GM12873 (cell line): ENCODE data around the gene CHI3L2.

Experiments used
- TF ChIP-seq, protein P1 (sequence below): IDR thresholded peaks from 2 replicates; pipeline ENCODE4 v1.5.1; 2012; ENCODE audit warnings: low read depth, mild to moderate bottlenecking, moderate library complexity, low read length, control low read depth; ENCODE audit not compliant: insufficient read depth; ENCODE audit errors: missing control alignments

CHI3L2 gene

DNA sequence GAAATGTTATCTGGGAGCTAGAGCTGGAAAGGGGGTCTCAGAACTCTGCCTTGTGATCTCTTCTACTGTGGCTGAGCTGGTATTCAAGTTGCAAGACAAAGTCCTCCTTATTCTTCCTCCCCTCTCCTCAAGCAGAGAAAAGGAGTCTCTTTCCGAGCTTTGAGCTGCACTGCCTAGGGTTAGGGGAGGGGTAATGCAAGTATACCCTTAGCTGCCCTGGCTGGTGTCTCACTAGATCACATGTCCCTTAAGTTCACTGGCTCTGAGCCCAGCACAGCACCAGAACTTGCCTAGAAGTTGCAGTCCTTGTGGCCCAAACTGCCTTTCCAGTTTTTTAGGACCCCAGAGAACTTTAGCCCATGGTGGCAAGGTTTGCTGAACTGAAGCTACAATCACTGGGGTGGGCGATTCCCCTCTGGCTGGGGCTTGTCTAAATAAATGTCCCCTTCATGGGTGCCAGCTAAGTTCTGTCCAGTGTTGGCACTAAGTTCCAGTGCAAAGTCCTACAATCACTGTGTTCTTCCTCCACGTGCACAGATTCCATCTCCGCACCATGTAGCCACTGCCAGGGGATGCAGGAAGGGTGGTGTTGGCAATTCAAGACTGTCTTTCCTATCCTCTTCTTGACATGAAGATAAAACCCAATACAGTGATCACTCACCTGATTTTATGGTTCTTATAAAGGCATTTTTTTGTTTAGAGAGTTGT, 40.4 kb downstream of the CHI3L2 start:
- TF ChIP-seq, protein P1, sequence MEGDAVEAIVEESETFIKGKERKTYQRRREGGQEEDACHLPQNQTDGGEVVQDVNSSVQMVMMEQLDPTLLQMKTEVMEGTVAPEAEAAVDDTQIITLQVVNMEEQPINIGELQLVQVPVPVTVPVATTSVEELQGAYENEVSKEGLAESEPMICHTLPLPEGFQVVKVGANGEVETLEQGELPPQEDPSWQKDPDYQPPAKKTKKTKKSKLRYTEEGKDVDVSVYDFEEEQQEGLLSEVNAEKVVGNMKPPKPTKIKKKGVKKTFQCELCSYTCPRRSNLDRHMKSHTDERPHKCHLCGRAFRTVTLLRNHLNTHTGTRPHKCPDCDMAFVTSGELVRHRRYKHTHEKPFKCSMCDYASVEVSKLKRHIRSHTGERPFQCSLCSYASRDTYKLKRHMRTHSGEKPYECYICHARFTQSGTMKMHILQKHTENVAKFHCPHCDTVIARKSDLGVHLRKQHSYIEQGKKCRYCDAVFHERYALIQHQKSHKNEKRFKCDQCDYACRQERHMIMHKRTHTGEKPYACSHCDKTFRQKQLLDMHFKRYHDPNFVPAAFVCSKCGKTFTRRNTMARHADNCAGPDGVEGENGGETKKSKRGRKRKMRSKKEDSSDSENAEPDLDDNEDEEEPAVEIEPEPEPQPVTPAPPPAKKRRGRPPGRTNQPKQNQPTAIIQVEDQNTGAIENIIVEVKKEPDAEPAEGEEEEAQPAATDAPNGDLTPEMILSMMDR: no peak

DNA sequence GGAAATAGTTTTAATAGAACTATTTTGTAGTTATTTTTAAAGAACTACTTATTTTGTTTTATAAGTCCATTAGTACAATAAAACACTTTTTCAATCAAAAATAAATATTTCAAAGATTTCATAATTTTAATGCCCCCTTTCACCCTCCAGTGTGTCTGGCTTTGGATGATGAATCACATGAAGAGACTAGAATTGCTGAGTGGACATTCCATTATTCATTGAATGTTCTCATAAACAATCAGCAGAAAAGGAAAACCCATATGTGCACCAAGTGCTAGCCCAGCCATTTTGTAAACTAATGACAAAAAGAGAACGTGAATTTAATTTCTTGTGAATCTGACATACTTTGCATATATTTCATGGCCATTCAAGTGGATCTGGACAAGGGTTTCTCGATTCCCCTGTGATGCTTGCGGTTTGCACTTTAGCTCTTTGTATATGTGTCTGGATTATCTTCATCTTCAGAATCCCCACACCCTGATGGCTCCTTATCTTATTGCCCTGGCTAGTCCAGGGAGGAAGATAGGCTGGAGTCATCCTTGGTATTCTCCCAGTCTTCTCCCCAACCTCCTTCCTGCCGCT, 42.4 kb downstream of the CHI3L2 start:
- TF ChIP-seq, protein P1: no peak

DNA sequence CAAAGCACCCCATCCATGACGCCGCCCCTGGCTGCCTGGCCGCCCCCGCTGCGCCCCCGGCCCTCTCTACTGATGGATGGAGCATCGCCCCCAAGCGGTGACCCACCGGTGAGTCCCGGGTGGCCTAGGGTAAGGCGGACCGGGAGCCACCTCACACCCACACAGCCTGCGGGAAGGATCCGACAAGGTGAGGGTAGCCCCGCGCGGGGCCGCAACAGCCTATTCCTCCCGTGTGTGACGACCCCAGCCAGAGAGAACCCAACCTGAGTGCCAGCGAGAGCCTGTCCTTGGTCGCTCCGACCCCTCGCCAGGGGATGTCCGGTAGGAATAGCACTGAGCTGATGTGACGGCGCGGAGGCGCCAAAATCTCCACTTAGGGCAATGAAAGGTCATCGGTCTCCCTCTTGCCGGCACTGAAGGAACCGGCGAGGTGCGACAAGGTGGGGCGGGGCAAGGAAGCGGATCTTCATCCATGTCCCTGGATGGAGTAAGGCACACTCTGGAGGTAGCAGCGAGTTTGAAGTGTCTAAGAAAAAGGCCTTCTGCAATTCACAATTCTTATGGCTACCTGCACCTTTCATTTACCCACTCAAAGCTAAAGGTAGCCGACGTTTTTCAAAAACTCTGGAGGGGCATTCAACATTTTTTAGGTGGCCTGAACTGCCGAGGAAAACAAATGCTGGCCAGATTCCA, 43.4 kb downstream of the CHI3L2 start:
- TF ChIP-seq, protein P1: peak; percentile 6

DNA sequence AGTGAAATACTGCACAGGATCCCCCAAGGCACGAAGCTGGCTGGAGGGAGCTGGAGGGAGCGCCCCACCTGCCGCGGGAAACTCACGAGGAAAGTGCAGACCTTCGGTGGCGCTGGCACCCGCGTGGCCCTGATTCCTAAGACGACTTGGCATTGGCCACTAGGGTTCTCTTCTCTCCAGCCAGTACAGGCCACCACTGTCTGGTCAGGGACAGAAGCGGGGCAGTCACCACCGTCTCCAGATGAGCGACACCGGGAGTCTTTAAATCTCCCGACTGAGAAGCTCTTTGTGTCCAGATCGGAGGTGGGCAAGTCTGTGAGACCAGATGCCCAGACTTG, 43.9 kb downstream of the CHI3L2 start:
- TF ChIP-seq, protein P1: no peak

DNA sequence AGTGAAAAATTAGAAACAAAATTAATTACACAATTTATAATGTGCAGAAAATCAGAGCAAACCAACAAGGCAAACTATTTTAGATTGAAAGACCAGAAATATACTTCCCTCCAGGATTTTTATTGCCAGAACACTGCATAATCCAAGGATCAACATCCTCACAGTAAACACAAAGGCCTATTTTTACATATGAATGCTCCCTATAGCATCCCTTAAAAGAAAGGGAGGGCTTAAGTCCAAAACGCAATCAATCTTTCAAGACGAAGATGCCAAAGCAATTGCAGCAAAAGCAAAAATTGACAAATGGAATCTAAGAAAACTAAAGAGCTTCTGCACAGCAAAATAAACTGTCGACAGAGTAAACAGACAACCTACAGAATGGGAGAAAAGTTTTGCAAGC, 44.6 kb downstream of the CHI3L2 start:
- TF ChIP-seq, protein P1: no peak

DNA sequence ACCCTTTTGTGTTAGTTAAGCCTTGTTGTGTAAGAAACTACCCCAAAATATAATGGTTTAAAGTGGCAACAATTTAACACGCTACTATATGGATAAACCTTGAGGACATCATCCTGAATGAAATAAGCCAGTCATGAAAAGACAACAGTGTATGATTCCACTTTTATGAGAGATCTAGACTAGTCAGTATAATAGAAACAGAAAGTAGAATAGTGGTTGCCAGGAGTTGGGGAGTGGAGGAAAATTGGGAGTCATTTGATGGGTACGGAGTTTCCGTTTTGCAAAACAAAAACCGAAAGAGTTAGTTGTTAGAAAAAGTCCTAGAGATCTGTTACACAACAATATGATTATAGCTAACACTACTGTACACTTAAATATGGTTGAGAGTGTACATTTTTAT, 47.1 kb downstream of the CHI3L2 start:
- TF ChIP-seq, protein P1: no peak

DNA sequence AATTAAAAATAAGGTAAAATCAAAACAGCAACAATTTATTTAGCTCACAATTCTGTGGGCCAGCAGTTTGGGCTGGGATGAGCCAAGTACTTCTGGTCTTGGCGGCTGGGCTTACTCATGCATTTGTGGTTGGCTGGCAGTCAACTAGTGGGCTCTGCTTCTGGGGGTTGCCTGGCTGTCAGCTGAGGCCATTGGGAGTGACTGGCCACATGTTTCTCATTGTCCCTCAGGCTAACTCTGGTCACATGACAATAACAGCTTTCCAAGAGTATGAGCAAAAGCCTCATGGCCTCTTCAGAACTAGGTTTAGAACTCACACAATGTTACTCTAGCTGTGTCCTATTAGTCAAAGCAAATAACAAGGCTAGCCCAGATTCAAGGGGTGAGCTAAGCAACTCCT, 47.6 kb downstream of the CHI3L2 start:
- TF ChIP-seq, protein P1: no peak
